GM13977 (cell line): Measurements from ENCODE around the gene RHOT1.
"Not testable (repeated sequence)": the region's sequence is repeated elsewhere in the genome, so short reads cannot be mapped to it uniquely, and the experiment has no call there.

Experiments
- DNase-seq: peaks from one replicate; pipeline ENCODE4 v3.0.0; 2012; ENCODE audit warnings: low spot score
- CTCF ChIP-seq: IDR thresholded peaks from 2 replicates; pipeline ENCODE4 v1.5.1; 2012; ENCODE audit warnings: mild to moderate bottlenecking, control low read depth; ENCODE audit not compliant: insufficient read depth; ENCODE audit errors: extremely low read depth, missing control alignments
- in situ Hi-C: fragments of 300-500 bp; cut with MboI; formaldehyde crosslinking; loops from one replicate; pipeline ENCODE4 v1.12.0; 2022; ENCODE audit warnings: low sequenced_read_pairs, low pct_unique_long_range_greater_than_20kb, mixed read lengths, inconsistent platforms; ENCODE audit not compliant: unreplicated experiment

Gene RHOT1

GRCh38 chr17:32142038-32142856 lies at the start of gene RHOT1:
RHOT1 (plus strand) TSS chr17:32142502; CDS start chr17:32142693, 191 bp downstream.
- in situ Hi-C loops = no loop called here
- DNase-seq = peak; percentile 84
- TF ChIP-seq CTCF = peak; percentile 86

- in situ Hi-C loops = no loop called here
- no peak for DNase-seq
- no peak for TF ChIP-seq CTCF
Measured at GRCh38 chr17:32099686-32100085, 42.6 kb upstream of the RHOT1 start.

GRCh38 chr17:32100323-32100722 lies 42.0 kb upstream of the RHOT1 start:
- DNase-seq, in situ Hi-C loops: not testable (repeated sequence)

GRCh38 chr17:32100971-32101631 lies 41.2 kb upstream of the RHOT1 start:
- no peak for DNase-seq
- TF ChIP-seq CTCF = no peak

GRCh38 chr17:32102172-32102571 lies 40.1 kb upstream of the RHOT1 start:
- no peak for TF ChIP-seq CTCF
- DNase-seq = no peak
- in situ Hi-C loops = no loop called here

More at GRCh38 chr17:32100971-32101631, 41.2 kb upstream of the RHOT1 start:
- in situ Hi-C loops = no loop called here

GRCh38 chr17:32102646-32103186 lies 39.6 kb upstream of the RHOT1 start:
- no peak for TF ChIP-seq CTCF
- in situ Hi-C loops = no loop called here
- DNase-seq = no peak

GRCh38 chr17:32103476-32104113 lies 38.7 kb upstream of the RHOT1 start:
- in situ Hi-C loops = no loop called here

More at GRCh38 chr17:32103476-32104113, 38.7 kb upstream of the RHOT1 start:
- no peak for TF ChIP-seq CTCF
- no peak for DNase-seq
